ENCODE measurements around the gene PLPP6. TPM values are rescaled to one million over a fixed set of nuclear protein-coding genes. Genes with fewer than 3 reads are reported as not detected.

The PLPP6 gene
- total RNA-seq, 1 experiment from 2014 or later: 13.4 TPM

- no peak for TF ChIP-seq ZNF425 (CRISPR knock-in tag; conservative IDR thresholded peaks at IDR 0.05)
- TF ChIP-seq TP53 (CRISPR knock-in tag; IDR thresholded peaks at IDR 0.05): no peak
- TF ChIP-seq JAZF1 (CRISPR knock-in tag; IDR thresholded peaks at IDR 0.05): no peak
- TF ChIP-seq NR2C2 (CRISPR knock-in tag; IDR thresholded peaks at IDR 0.05): no peak
- TF ChIP-seq GRHL2 (CRISPR knock-in tag; IDR thresholded peaks at IDR 0.05; ENCODE audit: insufficient replicate concordance, severe bottlenecking): no peak
- TF ChIP-seq MLX (CRISPR knock-in tag; IDR thresholded peaks at IDR 0.05): no peak
Measured at GRCh38 chr9:4680750-4681149, 18.7 kb downstream of the PLPP6 start (continued).

- ChIA-PET CTCF (no interaction called here), POLR2A (no interaction called here)
- ATAC-seq: no peak
- Mint-ChIP-seq H3K27me3 (ENCODE audit: low read depth) (no peaks in the 10 kb centered on the region), H3K4me1 (no peaks in the 10 kb centered on the region), H3K4me3 (no peak overlapping the region), H3K27ac (peak overlapping the region; percentile 12; the same call in 1 of the 2 replicates), H3K36me3 (peaks cover 18% of the 10 kb centered on the region), H3K9me3 (no peaks in the 10 kb centered on the region)
- no peak for DNase-seq (ENCODE audit: low spot score)
- TF ChIP-seq TEAD4 (CRISPR knock-in tag; IDR thresholded peaks at IDR 0.05): no peak
- TF ChIP-seq HMGXB4 (CRISPR knock-in tag; IDR thresholded peaks at IDR 0.05): no peak
- TF ChIP-seq NR3C1 (CRISPR knock-in tag; conservative IDR thresholded peaks at IDR 0.05; ENCODE audit: low read depth): no peak
- TF ChIP-seq ZSCAN18 (CRISPR knock-in tag; IDR thresholded peaks at IDR 0.05): no peak
- no peak for TF ChIP-seq FOXP1 (CRISPR knock-in tag; IDR thresholded peaks at IDR 0.05; ENCODE audit: borderline replicate concordance)
Measured at GRCh38 chr9:4684820-4685219, 22.7 kb downstream of the PLPP6 start.

- DNase-seq (ENCODE audit: low spot score): no peak
- no peak for ATAC-seq
- no peak overlapping the region for H3K4me3 Mint-ChIP-seq
- peaks cover 23% of the 10 kb centered on the region for H3K36me3 Mint-ChIP-seq
- CTCF ChIA-PET: interaction anchor here (0.6 kb wide), 1 partner anchor 73 kb away, joined by 3 read pairs; no protein-coding TSS in a partner anchor
- no peaks in the 10 kb centered on the region for H3K4me1 Mint-ChIP-seq
- H3K27ac Mint-ChIP-seq: no peak overlapping the region
- TF ChIP-seq USF2 (CRISPR knock-in tag; IDR thresholded peaks at IDR 0.05): no peak
- TF ChIP-seq E2F1 (CRISPR knock-in tag; IDR thresholded peaks at IDR 0.05): no peak
- no peak for TF ChIP-seq ZNF425 (CRISPR knock-in tag; conservative IDR thresholded peaks at IDR 0.05)
- no peak for TF ChIP-seq PRDM15 (CRISPR knock-in tag; IDR thresholded peaks at IDR 0.05)
- H3K27me3 Mint-ChIP-seq (ENCODE audit: low read depth): no peaks in the 10 kb centered on the region
- no peaks in the 10 kb centered on the region for H3K9me3 Mint-ChIP-seq
- POLR2A ChIA-PET: no interaction called here
Measured at GRCh38 chr9:4686112-4686511, 24.0 kb downstream of the PLPP6 start.
